Measurements from ENCODE around the gene SVIP.

GRCh38 chr11:22869325-22869724, 39.7 kb upstream of the SVIP start:
- TF ChIP-seq CTCF (IDR thresholded peaks at IDR 0.05; ENCODE audit: borderline replicate concordance, extremely low read depth, low read length, poor library complexity, severe bottlenecking): no peak
- no peak for TF ChIP-seq EZH2 (IDR thresholded peaks at IDR 0.05; ENCODE audit: borderline replicate concordance, low read depth, low read length, severe bottlenecking)

All from DND-41 (cell line).